ENCODE data around the gene LDLRAD1.

DNA sequence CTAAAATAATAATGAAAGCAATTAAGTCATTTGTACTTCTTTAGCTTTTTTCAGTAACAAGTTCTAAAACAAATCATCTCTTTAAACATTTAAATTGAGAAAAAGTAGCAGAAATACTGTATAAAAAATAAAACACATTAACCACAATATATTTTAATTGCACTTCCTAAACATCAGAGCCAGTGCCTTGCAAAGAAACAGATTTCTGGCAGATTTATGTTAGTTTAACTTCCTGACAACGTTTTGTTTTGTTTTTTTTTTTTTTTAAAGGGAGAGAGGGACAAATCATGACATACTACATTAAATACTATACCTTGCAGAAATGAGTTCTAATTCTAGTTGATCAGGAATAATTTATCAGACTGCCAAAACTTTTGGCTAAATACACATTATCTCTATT, 23.8 kb upstream of the LDLRAD1 start:
- TF ChIP-seq, protein P1, sequence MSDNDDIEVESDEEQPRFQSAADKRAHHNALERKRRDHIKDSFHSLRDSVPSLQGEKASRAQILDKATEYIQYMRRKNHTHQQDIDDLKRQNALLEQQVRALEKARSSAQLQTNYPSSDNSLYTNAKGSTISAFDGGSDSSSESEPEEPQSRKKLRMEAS (IDR thresholded peaks at IDR 0.05): no peak
- no peak for TF ChIP-seq TCF12 (IDR thresholded peaks at IDR 0.05; ENCODE audit: low read depth)
- no peak for TF ChIP-seq CREB1 (IDR thresholded peaks at IDR 0.05; ENCODE audit: low read depth)
- no peak for TF ChIP-seq EP300 (IDR thresholded peaks at IDR 0.05; ENCODE audit: borderline replicate concordance)
- no peak for TF ChIP-seq YY1 (IDR thresholded peaks at IDR 0.05; ENCODE audit: low read depth)

Measured in Ishikawa (cell line).